Inferior parietal cortex (tissue), 1 donor: Measurements from ENCODE around the gene CD44.
"Not testable (repeated sequence)": the region's sequence is repeated elsewhere in the genome, so short reads cannot be mapped to it uniquely, and the experiment has no call there.

Experiments used
- DNase-seq: peaks from one replicate; pipeline ENCODE4 v3.0.0-alpha.2; 2016; ENCODE audit errors: extremely low spot score

CD44 gene

DNA sequence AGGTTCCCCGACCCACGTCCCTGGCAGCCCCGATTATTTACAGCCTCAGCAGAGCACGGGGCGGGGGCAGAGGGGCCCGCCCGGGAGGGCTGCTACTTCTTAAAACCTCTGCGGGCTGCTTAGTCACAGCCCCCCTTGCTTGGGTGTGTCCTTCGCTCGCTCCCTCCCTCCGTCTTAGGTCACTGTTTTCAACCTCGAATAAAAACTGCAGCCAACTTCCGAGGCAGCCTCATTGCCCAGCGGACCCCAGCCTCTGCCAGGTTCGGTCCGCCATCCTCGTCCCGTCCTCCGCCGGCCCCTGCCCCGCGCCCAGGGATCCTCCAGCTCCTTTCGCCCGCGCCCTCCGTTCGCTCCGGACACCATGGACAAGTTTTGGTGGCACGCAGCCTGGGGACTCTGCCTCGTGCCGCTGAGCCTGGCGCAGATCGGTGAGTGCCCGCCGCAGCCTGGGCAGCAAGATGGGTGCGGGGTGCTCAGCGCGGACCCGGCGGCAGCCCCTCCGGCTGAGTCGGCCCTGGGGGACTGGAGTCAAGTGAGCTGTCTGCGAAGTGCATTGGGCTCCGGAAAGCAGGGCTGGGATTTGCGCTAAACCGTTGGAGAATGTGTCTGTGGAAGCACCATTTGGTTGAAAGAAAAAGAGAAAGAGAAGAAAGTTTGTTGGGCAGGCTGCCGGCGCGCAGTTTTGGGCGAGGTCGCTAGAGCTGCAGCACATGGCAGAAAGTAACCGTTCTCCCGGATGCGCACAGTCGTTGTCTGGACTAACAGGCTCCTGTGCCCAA, at the start of gene CD44:
TSS of gene CD44 (plus strand) at position 229 of the 779 bp plus-strand sequence. CDS start at position 362, 133 bp downstream.
- no peak for DNase-seq

GRCh38 chr11:35089666-35090065, 49.3 kb upstream of the CD44 start:
- no peak for DNase-seq

- DNase-seq, result no peak
Measured at GRCh38 chr11:35090125-35090524, 48.8 kb upstream of the CD44 start.

- not testable (repeated sequence) for DNase-seq
Measured at GRCh38 chr11:35090991-35091390, 48.0 kb upstream of the CD44 start.

DNA sequence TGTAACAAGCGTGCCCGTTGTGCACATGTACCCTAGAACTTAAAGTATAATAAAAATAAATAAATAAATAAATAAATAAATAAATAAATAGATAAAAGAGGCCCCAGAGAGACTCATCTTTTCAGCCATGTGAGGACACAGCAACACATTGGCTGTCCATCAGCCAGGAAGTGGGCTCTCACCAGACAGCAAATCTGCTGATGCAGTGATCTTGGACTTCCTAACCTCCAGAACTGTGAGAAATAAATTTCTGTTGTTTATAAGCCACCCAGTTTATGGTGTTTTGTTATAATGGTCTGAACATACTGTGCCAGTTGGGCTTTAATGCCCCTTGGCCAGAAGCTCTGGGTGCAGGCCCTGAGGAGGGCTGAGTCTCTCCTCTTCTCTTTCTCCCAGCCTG, 42.2 kb upstream of the CD44 start:
- no peak for DNase-seq

DNA sequence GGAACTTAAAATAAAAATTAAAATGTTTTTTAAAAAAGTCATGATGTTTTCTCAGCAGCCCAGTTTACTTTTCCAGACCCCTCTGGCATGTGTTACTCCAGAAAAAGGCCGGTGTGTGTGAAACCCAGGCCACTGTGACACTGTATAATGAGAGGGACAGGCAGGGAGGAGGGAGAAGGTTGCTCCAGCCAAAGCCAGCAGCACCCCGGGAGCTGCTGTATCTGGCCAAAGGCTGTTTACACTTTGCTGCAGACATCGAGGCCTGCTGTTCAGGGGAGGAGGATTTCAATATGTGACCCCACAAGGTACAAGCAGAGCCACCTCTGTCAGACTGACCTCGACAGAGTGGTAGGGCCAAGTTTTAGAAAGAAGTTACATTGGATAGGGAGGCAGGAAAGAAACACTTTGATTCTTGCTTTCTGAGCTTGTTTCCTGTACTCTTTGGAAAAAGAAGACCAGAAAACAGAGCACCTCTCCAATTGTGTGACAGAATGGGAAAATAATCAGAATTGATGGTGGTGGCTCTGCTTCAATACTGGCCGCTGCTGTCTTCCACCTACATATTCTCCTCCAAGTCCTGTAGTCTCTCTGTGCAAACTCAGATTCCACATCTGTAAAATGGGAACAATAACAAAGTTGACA, 41.0 kb upstream of the CD44 start:
- DNase-seq, result no peak

DNA sequence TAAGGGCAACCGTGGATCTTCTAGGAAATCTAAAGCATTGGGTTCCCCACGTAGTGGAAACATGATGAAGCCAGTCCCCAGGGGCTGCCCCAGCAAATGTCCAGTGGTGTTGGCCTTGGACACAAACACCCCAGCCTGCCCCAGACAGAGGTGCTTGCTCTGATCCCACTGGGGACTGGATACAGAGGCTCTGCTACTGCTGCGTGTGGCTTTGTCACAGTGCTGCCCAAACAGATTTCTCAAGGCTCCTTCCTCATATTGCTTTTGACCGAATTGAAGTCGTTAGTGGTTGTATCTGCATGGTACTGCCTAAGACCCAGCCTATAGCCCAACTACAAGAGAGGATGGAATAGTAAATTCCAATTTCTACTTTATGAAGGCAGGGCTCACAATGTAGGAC, 40.1 kb upstream of the CD44 start:
- no peak for DNase-seq

GRCh38 chr11:35099278-35100012, 39.5 kb upstream of the CD44 start:
- DNase-seq, result no peak

DNA sequence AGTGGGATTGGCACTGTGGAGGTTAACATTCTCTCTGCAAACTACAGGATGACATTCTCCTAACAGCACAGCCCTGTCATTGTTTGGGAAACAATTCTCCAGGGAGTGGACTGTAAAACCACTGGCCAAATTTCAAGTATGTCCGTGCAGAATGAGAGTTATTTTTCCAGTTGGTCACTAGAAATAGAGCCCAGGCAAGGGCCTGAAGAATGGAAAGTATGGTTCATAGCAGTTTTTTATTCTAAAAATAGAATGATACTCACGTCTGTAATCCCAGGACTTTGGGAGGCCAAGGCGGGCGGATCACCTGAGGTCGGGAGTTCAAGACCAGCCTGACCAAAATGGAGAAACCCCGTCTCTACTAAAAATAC, 39.0 kb upstream of the CD44 start:
- no peak for DNase-seq

GRCh38 chr11:35101223-35101622, 37.7 kb upstream of the CD44 start:
- no peak for DNase-seq

DNA sequence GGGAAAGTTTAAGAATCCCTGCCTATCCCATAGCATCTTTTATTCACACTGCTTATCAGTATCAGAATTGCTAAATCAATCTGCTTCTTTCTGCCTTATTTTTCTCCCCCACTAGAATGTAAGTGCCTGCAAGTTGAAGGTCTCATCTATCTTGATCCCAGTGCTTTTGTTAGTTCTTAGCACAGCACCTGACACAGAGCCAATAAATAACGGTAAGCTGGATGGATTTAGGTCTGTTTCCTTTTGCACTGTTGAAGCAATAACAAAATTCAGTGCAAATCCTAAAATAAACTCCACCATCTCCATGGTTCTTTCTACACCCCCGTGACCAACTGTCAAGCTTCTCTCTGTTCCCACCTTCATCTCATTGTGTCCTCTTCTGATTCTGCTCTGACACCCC, 36.7 kb upstream of the CD44 start:
- no peak for DNase-seq

DNA sequence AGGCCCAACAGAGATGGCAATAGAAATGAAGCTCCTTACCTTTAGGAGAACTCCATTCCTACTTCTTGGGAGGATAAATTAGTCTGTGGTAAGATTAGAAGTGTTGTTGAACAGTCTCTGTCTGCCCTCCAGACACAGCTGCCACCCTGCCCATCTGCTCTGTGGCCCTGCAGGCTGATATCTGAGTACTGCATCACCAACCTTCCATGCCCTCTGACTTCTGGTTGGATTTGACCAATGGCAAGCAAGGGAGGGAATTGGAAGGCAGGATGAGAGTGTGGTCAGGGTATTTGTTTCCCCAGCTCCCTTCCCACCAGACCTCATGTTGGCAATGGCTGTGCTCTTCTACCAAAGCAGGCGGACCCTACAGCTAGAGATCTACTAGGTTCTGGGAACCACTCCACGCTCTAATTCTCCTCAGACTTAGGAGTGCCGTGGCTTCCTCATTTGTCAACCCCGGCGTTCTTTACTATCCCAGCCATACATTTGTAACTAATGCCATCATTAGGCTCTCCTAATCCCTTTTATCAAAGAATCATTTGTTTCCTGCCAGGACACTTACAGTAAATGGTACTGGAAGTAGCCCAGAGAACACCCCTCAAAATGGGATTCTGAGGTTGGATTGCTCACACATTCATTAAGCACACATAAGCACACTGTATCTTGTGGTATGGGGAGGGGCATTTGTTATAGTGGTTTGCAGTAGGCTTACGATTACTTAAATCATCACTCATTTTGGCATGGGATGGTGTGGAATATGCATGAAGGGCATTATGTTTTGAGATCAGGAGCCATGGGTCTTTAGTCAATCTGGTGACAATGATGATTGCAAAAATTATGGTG, 35.4 kb upstream of the CD44 start:
- no peak for DNase-seq

- DNase-seq, result no peak
Measured at GRCh38 chr11:35104655-35105054, 34.3 kb upstream of the CD44 start.

DNA sequence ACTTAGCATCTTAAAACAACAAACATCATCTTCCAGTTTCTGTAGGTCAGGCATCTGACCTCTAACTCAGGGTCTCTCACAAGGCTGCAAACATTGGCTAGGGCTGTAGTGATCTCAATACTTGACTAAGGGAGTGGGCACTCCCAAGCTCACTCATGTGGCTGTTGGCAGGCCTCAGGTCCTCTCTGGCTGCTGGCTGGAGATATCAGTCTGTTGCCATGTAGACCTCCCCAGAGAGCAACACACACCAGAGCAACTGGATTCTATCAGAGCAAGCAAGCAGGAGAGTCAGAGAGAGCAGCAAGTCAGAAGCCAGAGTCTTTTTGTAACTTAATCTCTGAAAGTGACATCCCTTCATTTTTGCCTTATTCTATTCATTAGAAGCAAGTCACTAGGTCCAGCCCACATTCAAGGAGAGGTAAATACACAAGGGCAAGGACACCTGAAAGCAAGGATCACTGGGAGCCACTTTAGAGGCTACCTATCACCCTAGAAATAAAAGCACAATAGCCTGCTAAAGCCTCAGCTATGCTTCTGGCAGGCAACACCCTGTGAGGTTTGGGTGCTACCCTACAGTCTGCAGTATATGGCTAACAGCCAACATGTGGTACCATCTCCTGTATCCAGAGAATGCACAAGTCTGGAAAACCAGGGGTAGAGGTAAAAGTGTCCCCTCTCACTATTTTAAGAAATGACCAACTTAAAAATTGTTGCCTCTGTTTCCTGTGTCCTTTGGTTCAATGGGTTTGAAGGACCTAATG, 33.5 kb upstream of the CD44 start:
- DNase-seq, result no peak

DNA sequence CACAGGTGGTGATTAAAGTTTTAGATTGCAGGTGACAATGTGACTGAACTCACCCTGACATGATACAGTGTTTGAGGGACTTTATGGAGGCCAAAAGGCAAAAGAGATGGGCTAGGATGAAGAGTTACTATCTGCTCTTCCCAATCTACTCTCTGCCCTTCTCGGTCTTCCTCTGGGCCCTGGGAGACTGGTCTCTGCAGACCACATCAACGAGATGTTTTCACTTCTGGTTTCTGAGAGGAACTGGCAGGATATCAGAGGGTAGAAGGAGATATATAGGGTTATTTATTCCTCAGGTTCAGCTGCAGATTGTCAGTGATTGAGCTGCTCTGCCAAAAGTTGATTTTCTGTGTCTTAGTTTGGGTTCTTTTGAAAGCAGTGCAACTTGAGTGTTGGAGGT, 32.4 kb upstream of the CD44 start:
- no peak for DNase-seq

- DNase-seq, result no peak
Measured at GRCh38 chr11:35107861-35108260, 31.1 kb upstream of the CD44 start.

DNA sequence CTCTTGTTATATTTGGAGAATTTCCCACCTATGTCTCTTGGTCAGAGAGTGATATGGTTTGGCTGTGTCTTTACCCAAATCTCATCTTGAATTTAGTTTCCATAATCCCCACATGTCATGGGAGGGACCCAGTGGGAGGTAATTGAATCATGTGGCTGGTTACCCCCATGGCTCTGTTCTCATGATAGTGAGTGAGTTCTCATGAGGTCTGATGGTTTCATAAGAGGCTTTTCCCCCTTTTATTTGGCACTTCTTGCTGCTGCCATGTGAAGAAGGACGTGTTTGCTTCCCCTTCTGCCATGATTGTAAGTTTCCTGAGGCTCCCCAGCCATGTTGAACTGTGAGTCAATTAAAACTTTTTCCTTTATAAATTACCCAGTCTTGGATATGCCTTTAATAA, 30.6 kb upstream of the CD44 start:
- not testable (repeated sequence) for DNase-seq

- no peak for DNase-seq
Measured at GRCh38 chr11:35109041-35109440, 29.9 kb upstream of the CD44 start.

- no peak for DNase-seq
Measured at GRCh38 chr11:35109827-35110226, 29.1 kb upstream of the CD44 start.

- DNase-seq, result no peak
Measured at GRCh38 chr11:35111161-35112055, 27.6 kb upstream of the CD44 start.
